H9 (cell line): ENCODE measurements around the gene OSBP. TPM values are rescaled to one million over a fixed set of nuclear protein-coding genes. Genes with fewer than 3 reads are reported as not detected.

Experiments
- DNase-seq: peaks from one replicate; pipeline ENCODE4 v3.0.0-alpha.2; 2017
- H2AFZ ChIP-seq: one replicate; pipeline ENCODE4 v1.6.1; 2013; ENCODE audit warnings: mild to moderate bottlenecking, low read length, control low read depth, moderate library complexity
- H2AK5ac ChIP-seq: 2 replicates; pipeline ENCODE4 v1.6.1; 2013; ENCODE audit warnings: low read length, control low read depth, mixed read lengths; ENCODE audit not compliant: insufficient read length
- H2BK120ac ChIP-seq: one replicate; pipeline ENCODE4 v1.6.1; 2013; ENCODE audit warnings: low read depth, mild to moderate bottlenecking, low read length, control low read depth, inconsistent platforms; ENCODE audit not compliant: poor library complexity, severe bottlenecking
- H2BK12ac ChIP-seq: 2 replicates; pipeline ENCODE4 v1.6.1; 2013; ENCODE audit warnings: low read length, control low read depth, mixed read lengths, low read depth; ENCODE audit not compliant: insufficient read length
- H2BK15ac ChIP-seq: 2 replicates; pipeline ENCODE4 v1.6.1; 2013; ENCODE audit warnings: low read depth, low read length, control low read depth
- H2BK20ac ChIP-seq: one replicate; pipeline ENCODE4 v1.6.1; 2013; ENCODE audit warnings: low read depth, mild to moderate bottlenecking, low read length, control low read depth, inconsistent platforms; ENCODE audit not compliant: poor library complexity, severe bottlenecking
- H2BK5ac ChIP-seq: 2 replicates; pipeline ENCODE4 v1.6.1; 2013; ENCODE audit warnings: low read length, control low read depth, mixed read lengths; ENCODE audit not compliant: insufficient read length
- H3K14ac ChIP-seq: 2 replicates; pipeline ENCODE4 v1.6.1; 2013; ENCODE audit warnings: low read length, control low read depth; ENCODE audit not compliant: insufficient read depth
- H3K18ac ChIP-seq: 2 replicates; pipeline ENCODE4 v1.6.1; 2013; ENCODE audit warnings: low read depth, mild to moderate bottlenecking, mixed read lengths, low read length, control low read depth; ENCODE audit not compliant: insufficient read length
- H3K23ac ChIP-seq: 2 replicates; pipeline ENCODE4 v1.6.1; 2013; ENCODE audit warnings: low read length, control low read depth, mixed read lengths, low read depth; ENCODE audit not compliant: insufficient read length
- H3K23me2 ChIP-seq: 2 replicates; pipeline ENCODE4 v1.6.1; 2013; ENCODE audit warnings: low read depth, mild to moderate bottlenecking, mixed read lengths, low read length, control low read depth; ENCODE audit not compliant: insufficient read length, poor library complexity, severe bottlenecking
- H3K27ac ChIP-seq: 2 replicates; pipeline ENCODE4 v1.5.1; 2013; ENCODE audit warnings: low read length, control low read depth, mixed read lengths, low read depth; ENCODE audit not compliant: insufficient read length
- H3K27me3 ChIP-seq: 2 replicates; pipeline ENCODE4 v1.6.1; 2013; ENCODE audit warnings: low read length, control low read depth, inconsistent platforms; ENCODE audit not compliant: insufficient read depth
- H3K4ac ChIP-seq: 2 replicates; pipeline ENCODE4 v1.6.1; 2013; ENCODE audit warnings: low read depth, mild to moderate bottlenecking, control low read depth, inconsistent platforms, low read length, moderate library complexity
- H3K4me1 ChIP-seq: 2 replicates; pipeline ENCODE4 v1.6.1; 2013; ENCODE audit warnings: low read length, control low read depth, inconsistent platforms; ENCODE audit not compliant: insufficient read depth
- H3K4me2 ChIP-seq: 2 replicates; pipeline ENCODE4 v1.6.1; 2013; ENCODE audit warnings: low read length, control low read depth, mixed read lengths; ENCODE audit not compliant: insufficient read length, insufficient read depth
- H3K56ac ChIP-seq: 2 replicates; pipeline ENCODE4 v1.6.1; 2013; ENCODE audit warnings: low read depth, mild to moderate bottlenecking, mixed read lengths, low read length, control low read depth; ENCODE audit not compliant: insufficient read length
- H3K79me1 ChIP-seq: 2 replicates; pipeline ENCODE4 v1.6.1; 2013; ENCODE audit warnings: low read depth, mild to moderate bottlenecking, moderate library complexity, low read length, control low read depth, inconsistent platforms; ENCODE audit not compliant: insufficient read depth, poor library complexity, severe bottlenecking
- H3K79me2 ChIP-seq: 2 replicates; pipeline ENCODE4 v1.6.1; 2013; ENCODE audit warnings: low read length, control low read depth, inconsistent platforms; ENCODE audit not compliant: insufficient read depth
- H3K9ac ChIP-seq: 2 replicates; pipeline ENCODE4 v1.6.1; 2013; ENCODE audit warnings: low read length, control low read depth, mixed read lengths; ENCODE audit not compliant: insufficient read length; ENCODE audit errors: extremely low read depth
- H3K9me3 ChIP-seq: one replicate; pipeline ENCODE4 v1.6.1; 2013; ENCODE audit warnings: low read depth, low read length, inconsistent platforms; ENCODE audit not compliant: control insufficient read depth
- H3T11ph ChIP-seq: one replicate; pipeline ENCODE4 v1.6.1; 2013; ENCODE audit warnings: mild to moderate bottlenecking, low read length, control low read depth, inconsistent platforms
- H4K20me1 ChIP-seq: one replicate; pipeline ENCODE4 v1.6.1; 2013; ENCODE audit not compliant: control insufficient read depth, insufficient read length, insufficient read depth
- H4K5ac ChIP-seq: 2 replicates; pipeline ENCODE4 v1.6.1; 2013; ENCODE audit warnings: low read depth, mild to moderate bottlenecking, mixed read lengths, low read length, control low read depth; ENCODE audit not compliant: insufficient read length
- H4K8ac ChIP-seq: replicated peaks from 2 replicates; pipeline ENCODE4 v1.6.1; 2013; ENCODE audit warnings: low read length, control low read depth, mixed read lengths, low read depth; ENCODE audit not compliant: insufficient read length
- H4K91ac ChIP-seq: 2 replicates; pipeline ENCODE4 v1.6.1; 2013; ENCODE audit warnings: low read depth, mild to moderate bottlenecking, moderate library complexity, mixed read lengths, low read length, control low read depth; ENCODE audit not compliant: insufficient read length
- H3K27ac Mint-ChIP-seq, 3 experiments: 2 replicates in 2 of 3; 3 replicates in 1 of 3; pipeline ENCODE4 v1.8.0; 2020 to 2021; ENCODE audit warnings: mixed read lengths in 3 of 3, mild to moderate bottlenecking in 1 of 3, moderate library complexity in 1 of 3
- H3K27me3 Mint-ChIP-seq: 2 replicates; pipeline ENCODE4 v1.8.0; 2021; ENCODE audit warnings: low read depth, mild to moderate bottlenecking, moderate library complexity, mixed read lengths
- H3K36me3 Mint-ChIP-seq, 3 experiments: 2 replicates in 2 of 3; 3 replicates in 1 of 3; pipeline ENCODE4 v1.8.0; 2020 to 2021; ENCODE audit warnings: low read depth in 3 of 3, mixed read lengths in 3 of 3; ENCODE audit not compliant: insufficient read depth in 1 of 3
- H3K4me1 Mint-ChIP-seq, 2 experiments: 2 replicates each; pipeline ENCODE4 v1.8.0; 2020; ENCODE audit warnings: mixed read lengths in 2 of 2
- H3K4me3 Mint-ChIP-seq, 2 experiments: 2 replicates in 1 of 2; 3 replicates in 1 of 2; pipeline ENCODE4 v1.8.0; 2020 to 2021; ENCODE audit warnings: mild to moderate bottlenecking in 2 of 2, mixed read lengths in 2 of 2, moderate library complexity in 1 of 2
- H3K9me3 Mint-ChIP-seq, 2 experiments: 2 replicates in 1 of 2; 3 replicates in 1 of 2; pipeline ENCODE4 v1.8.0; 2020; ENCODE audit warnings: mild to moderate bottlenecking in 2 of 2, mixed read lengths in 2 of 2, moderate library complexity in 1 of 2
- CTCF ChIP-seq: fragments of 200-600 bp; sonication (generic); conservative IDR thresholded peaks from 3 replicates; pipeline ENCODE4 v1.8.0; 2021; ENCODE audit warnings: antibody characterized with exemption, mild to moderate bottlenecking
- WGBS: extraction: QIAGEN DNeasy Blood & Tissue Kit; methylation state at CpG from one replicate; pipeline ENCODE4 v1.1.7; 2013; ENCODE audit warnings: missing lambda C conversion rate, low lambda C conversion rate, mixed read lengths; ENCODE audit not compliant: insufficient read length; ENCODE audit errors: extremely low coverage; 5-methylcytosine and 5-hydroxymethylcytosine counted together
- total RNA-seq: library from RNA; stranded (reverse); gene quantifications from 2 replicates; pipeline ENCODE4 v1.2.1, GENCODE V29; 2021

Gene OSBP
- total RNA-seq, 1 experiment from 2014 or later: 48.5 TPM

- Histone ChIP-seq H2BK15ac (no peak overlapping the region), H3K23ac (no peak overlapping the region), H3K4ac (no peak overlapping the region), H3K79me2 (peaks cover 4% of the 10 kb centered on the region; the same call in 1 of the 2 replicates), H2AFZ (no peak overlapping the region), H3K9ac (no peak overlapping the region), H2BK12ac (no peak overlapping the region), H4K91ac (no peak overlapping the region), H3K4me1 (no peaks in the 10 kb centered on the region), H3K27ac (no peak overlapping the region), H2BK5ac (no peak overlapping the region), H3K79me1 (no peaks in the 10 kb centered on the region), H3K27me3 (no peaks in the 10 kb centered on the region), H2BK20ac (no peak overlapping the region), H2AK5ac (no peak overlapping the region), H3K4me2 (no peak overlapping the region), H3T11ph (no peak overlapping the region), H3K56ac (no peak overlapping the region), H3K23me2 (no peaks in the 10 kb centered on the region), H4K5ac (no peak overlapping the region), H4K20me1 (no peaks in the 10 kb centered on the region), H3K14ac (no peak overlapping the region), H4K8ac (no peak overlapping the region), H3K18ac (no peak overlapping the region), H3K9me3 (no peaks in the 10 kb centered on the region), H2BK120ac (no peak overlapping the region)
- Mint-ChIP-seq H3K36me3 (peaks cover 21 to 67% (median 61%) of the 10 kb centered on the region in 3 experiments; a peak in 6 of 7 replicates), H3K27me3 (no peaks in the 10 kb centered on the region), H3K27ac (no peak overlapping the region), H3K9me3 (no peaks in the 10 kb centered on the region), H3K4me1 (no peaks in the 10 kb centered on the region), H3K4me3 (no peak overlapping the region)
- no peak for TF ChIP-seq CTCF
- no peak for DNase-seq
- no CpG with 5 or more reads among the region's 6 CpGs for WGBS
Measured at GRCh38 chr11:59607703-59608454, 7.7 kb downstream of the OSBP start.
